GM21423 (cell line): ENCODE data around the gene PIK3R3.
A peak's percentile ranks its signal among the peaks of the same experiment; 100 is the strongest.

Source experiments
- ATAC-seq: cut with Tn5 transposase; IDR thresholded peaks from one replicate; pipeline ENCODE4 v1.9.1; 2021; ENCODE audit warnings: mild to moderate bottlenecking, moderate library complexity; ENCODE audit not compliant: unreplicated experiment

Gene PIK3R3

GRCh38 chr1:46132529-46133180 is at the start of gene PIK3R3:
TSS of gene PIK3R3 (minus strand) at chr1:46132629. CDS start at chr1:46131952, 677 bp downstream.
- ATAC-seq = peak; percentile 80

GRCh38 chr1:46181343-46182260 is 49.2 kb upstream of the PIK3R3 start:
- ATAC-seq = no peak

GRCh38 chr1:46180082-46180616 is 47.7 kb upstream of the PIK3R3 start:
- ATAC-seq = no peak

GRCh38 chr1:46179138-46180081 is 47.0 kb upstream of the PIK3R3 start:
- peak; percentile 47 for ATAC-seq

DNA sequence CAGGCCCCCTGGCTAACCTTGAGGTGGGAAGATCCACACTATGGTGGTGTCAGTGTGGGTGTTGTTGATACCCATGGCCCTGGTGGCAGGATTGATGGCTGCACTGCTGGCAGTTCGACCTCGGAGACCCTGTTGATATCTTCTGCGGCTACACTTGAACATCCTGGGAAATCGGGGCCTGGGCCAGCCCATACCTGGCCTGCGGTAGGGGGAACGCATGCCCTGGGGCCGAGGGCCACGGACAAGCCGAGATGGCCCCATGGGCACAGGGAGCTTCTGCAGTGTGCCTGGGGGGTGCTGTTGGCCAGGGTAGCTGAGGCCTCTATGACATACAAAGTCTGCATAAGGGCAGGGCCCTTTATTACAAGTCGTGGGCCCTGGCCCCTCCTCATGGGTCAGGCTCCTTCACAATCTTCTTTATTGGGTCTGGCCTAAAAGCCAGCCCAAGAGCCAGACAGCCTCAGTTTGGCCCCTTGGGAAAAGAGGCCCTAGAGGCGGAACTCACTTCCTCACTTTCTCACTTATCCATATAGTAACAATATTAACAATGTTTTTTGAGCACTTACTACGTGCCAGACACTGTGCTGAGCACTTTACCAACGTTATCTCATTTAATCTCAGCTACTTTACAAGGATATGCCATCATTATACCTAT is 43.9 kb upstream of the PIK3R3 start, which contains the start of gene P3R3URF:
TSS of gene P3R3URF (minus strand) at position 278 of the 655 bp plus-strand sequence. CDS start at position 261, 17 bp downstream.
- ATAC-seq = no peak

DNA sequence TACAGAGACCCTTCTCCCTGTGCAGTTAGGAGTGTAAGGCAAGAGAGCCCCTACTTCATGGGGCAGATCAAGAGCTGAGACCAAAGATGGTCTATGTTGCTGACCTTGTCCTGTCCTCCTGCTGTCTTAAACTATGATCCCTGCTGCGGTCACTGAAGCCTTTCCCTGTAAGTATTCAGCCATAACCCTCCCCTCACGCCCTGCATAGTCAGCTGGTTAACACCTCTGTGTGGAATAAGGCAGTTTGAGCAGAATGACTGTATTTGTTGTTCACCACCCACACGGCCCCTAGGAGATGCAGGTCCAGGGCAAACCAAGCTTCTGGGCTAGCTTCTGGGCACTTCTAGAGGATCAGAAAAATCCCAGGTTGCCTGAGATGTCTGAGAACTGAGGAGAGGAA is 42.8 kb upstream of the PIK3R3 start:
- no peak for ATAC-seq

DNA sequence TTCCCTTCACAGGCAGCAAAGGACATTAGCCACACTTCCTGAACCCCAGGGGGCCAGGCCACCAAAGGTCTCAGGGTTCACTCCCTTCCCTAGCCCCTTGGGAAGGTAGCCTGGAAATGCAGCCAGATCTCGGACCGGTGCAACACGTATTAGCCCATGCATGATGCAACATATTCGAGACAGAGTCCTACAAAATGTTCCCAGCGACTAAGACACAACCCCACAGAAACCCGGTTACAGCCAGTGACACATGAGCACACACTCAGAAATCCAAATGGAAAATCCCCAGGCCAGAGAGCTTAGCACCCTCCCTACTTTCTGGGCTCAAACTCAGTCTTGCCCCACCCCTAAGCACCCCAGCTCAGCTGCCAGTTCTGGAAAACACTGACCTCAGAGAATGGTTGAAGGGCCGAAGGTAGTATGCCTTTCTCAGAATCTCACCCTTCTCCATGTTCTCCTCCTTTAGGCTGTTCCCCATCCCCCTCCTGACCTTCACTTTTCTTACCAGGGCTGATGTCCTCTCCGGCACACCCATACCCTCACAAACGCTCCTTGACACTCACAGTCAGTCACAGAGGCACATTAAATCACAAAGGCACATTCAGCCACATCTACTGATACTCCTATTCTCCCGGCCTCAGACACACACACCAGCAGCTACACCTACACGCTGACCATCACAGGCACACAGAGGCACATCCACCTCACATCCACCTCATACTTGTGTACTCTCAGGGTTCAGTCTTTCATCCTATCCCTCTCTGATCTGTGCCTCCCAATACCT is 42.2 kb upstream of the PIK3R3 start, which contains the start of gene TSPAN1:
TSS of gene TSPAN1 (plus strand) at position 640 of the 784 bp plus-strand sequence. CDS start 6,021 bp downstream, outside the sequence.
- no peak for ATAC-seq

DNA sequence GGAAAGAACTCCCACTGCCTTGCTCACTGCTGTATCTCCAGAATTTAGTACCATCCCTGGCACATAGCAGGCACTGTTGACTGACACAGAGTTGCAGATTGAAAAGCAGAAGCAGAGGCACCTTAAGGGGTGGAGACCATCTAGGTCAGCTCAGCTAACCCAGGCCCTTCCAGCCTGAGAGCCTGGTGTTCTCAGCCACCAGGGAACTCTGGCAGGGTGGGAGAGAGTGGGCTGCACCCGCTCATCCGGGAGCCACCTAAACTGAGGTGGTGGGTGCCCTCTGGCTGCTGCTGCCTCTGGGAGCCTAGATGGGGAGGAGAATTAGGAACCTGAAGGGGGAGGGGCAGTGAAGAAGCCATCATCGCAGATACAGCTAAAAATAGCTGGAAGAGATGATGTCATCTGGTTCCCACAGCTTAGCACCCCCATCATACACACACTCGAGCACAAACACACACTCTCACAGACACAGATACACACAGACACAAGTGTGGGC is 41.0 kb upstream of the PIK3R3 start:
- no peak for ATAC-seq

DNA sequence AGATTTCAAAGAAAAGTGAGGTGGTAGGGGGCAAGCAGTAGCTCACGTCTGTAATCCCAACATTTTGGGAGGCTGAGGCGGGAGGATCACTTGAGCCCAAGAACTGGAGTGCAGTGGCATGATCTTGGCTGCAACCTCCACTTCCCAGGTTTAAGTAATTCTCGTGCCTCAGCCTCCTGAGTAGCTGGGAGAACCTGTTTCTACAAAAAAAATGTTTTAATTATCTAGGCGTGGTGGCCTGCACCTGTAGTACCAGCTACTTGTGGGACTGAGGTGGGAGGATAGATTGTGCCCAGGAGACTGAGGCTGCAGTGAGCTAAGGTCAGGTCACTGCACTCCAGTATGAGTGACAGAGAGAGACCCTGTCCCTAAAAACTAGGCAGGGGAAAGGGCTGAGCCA is 39.9 kb upstream of the PIK3R3 start:
- no peak for ATAC-seq

GRCh38 chr1:46171871-46172270 is 39.4 kb upstream of the PIK3R3 start:
- no peak for ATAC-seq

GRCh38 chr1:46171351-46171750 is 38.9 kb upstream of the PIK3R3 start:
- ATAC-seq = no peak

DNA sequence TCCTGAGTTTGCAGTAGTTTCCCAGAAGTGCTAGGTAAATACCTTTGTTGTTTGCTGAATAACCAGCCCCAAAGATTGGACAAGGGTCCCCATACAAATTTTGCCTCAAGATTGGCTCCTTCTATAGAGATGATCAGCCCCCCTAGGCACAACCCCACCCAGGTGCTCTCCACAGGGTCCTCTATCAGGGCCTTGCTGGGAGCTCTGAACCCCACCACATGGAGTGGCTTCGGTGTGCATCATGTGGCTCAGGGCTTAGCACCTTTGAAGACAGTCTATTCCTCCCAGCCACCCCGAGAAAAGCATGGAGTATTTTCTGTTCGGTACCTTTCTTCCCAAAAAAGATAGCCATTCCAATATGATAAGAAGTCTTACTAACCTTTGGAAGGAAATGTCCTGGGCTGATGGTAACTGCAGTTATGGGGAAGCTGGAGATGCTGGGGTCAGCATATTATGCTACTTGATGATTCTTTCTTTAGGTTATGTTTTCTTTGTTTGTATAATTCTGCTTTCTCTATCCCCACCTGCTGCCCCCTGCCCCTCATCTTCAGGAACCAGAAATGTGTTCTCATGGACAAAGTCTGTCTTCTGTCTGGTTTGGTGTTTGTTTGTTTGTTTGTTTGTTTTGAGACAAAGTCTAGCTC is 37.5 kb upstream of the PIK3R3 start:
- no peak for ATAC-seq

DNA sequence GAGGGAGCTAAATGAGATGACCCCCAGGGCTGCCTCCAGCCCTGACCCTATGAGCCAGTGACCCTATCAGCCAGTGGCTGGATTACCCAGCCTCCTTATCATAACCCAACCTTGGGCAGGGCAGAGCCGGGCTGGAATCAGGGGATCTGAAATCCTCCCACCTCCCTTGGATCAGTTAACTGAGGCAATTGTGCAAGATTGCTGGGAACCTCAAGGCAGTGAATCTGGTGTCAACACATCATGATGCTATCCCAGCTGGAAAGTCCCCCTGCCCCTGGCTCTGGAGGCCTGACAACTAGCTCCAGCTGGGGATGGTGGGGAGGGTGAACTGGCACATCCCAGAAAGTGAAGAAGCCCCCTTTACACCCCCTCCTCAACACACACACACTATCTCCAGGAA is 36.0 kb upstream of the PIK3R3 start:
- no peak for ATAC-seq

DNA sequence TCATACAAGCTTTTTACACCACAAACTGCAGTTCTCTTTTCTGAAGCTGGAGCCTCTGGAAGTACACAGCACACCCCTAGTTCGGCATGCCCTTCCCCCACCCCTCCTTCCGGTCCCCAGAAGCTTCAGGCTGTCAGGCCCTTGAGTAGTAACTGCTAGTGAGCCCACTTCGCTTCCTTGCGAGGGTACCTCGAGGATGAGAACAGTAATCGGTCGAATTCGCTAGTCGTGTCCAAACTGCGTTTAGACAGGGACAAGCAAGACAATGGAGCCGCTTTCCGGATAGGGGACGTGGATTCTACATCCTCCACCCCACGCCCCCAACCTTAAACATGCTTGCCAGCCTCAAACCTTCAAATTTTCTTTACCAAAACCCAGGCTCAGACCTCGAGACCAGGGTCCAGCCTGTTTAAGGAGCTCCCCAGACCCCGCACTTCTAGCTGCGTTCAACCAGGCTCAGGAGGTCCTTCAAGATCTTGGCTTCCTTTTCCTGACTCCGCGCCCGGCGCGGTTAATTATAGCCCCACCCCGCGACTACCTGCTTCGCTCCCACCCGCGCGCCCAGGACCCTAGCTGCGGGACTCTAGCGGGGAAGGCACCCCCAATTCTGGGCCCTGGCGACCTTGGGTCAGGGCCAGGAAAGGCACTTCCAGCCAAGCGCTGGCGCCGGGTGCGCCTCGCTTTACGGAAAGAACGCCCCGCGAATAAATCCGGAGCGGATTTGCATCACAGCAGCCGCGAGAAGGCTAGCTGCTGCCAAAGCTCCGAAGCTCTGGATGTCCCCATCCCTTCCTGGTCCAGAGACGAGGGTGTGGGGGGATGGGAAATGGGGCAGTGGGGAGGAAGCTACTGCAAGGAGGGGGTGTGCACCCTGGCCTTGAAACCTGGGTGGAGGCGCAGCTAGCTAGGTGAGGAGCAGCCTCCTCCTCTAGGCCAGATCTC is 34.4 kb upstream of the PIK3R3 start:
- ATAC-seq = no peak

- ATAC-seq = no peak
These were observed 27.8 kb upstream of the PIK3R3 start for GRCh38 chr1:46160212-46160611.

GRCh38 chr1:46159516-46159915 is 27.1 kb upstream of the PIK3R3 start:
- peak; percentile 42 for ATAC-seq
